Measurements from ENCODE around the gene DSCAM. TPM values are rescaled to one million over a fixed set of nuclear protein-coding genes. Genes with fewer than 3 reads are reported as not detected.

The DSCAM gene
- total RNA-seq, 1 donor from 2014 or later = 0.06 TPM

GRCh38 chr21:40685141-40685540 is 161.8 kb downstream of the DSCAM start:
- peak; percentile 23 to 55 for ATAC-seq
- TF ChIP-seq CTCF (IDR thresholded peaks at IDR 0.05) = no peak
- Histone ChIP-seq H3K36me3 (no peaks in the 10 kb centered on the region), H3K27ac (no peak overlapping the region), H3K9me3 (no peaks in the 10 kb centered on the region), H3K4me3 (no peak overlapping the region), H3K4me1 (no peaks in the 10 kb centered on the region), H3K27me3 (ENCODE audit: low read depth) (no peaks in the 10 kb centered on the region)
- intact Hi-C loops (cut with DNase I) = no loop called here
- DNase-seq = no peak

DNA sequence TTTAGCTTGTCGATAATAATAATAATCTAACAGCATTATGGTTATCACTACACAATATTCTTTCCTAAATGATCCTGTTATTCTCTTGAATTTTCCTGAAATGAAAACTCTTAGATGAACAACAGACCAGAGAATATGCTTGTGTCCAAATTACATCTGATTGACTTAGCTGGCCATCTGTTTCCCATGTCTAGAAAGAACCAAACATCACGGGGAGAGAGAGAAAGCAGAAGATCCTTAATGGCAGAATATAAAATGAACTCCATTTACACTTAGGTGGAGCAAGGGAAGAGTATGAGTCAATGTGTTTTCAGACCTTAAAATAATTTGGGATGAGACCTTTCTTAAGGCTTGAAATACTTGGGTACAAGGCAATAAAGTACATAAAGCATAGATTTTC is 162.2 kb downstream of the DSCAM start:
- DNase-seq (no peak), ATAC-seq (no peak)
- H3K4me1 ChIP-seq = no peaks in the 10 kb centered on the region
- TF ChIP-seq CTCF (IDR thresholded peaks at IDR 0.05) = no peak
- no peak overlapping the region for H3K4me3 ChIP-seq
- H3K36me3 ChIP-seq = no peaks in the 10 kb centered on the region
- H3K27me3 ChIP-seq (ENCODE audit: low read depth) = no peaks in the 10 kb centered on the region
- intact Hi-C loops (cut with DNase I) = no loop called here
- no peaks in the 10 kb centered on the region for H3K9me3 ChIP-seq
- no peak overlapping the region for H3K27ac ChIP-seq

DNA sequence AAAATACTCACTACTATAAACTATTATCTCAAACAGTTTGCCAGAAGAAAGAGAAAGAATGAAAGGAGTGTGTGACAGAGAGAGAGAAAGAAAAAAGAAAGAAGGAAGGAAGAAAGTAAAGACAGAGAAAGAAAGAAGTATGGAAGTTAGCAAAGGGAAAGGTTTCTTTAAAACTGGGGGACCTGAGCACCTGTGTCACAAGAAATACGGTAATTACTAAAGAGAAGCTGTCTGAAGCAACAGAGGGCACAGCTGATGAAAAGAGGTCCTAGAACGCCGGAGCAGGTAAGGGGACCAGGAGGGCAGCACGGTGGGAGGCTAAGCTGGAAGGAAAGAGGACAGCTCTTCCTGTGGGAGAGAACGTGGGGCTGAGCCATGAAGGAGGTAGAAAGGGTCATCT is 163.6 kb downstream of the DSCAM start:
- Histone ChIP-seq H3K9me3 (no peaks in the 10 kb centered on the region), H3K27ac (no peak overlapping the region), H3K4me1 (no peaks in the 10 kb centered on the region), H3K27me3 (ENCODE audit: low read depth) (no peaks in the 10 kb centered on the region), H3K36me3 (no peaks in the 10 kb centered on the region), H3K4me3 (no peak overlapping the region)
- intact Hi-C loops (cut with DNase I) = no loop called here
- DNase-seq (no peak), ATAC-seq (no peak)
- no peak for TF ChIP-seq CTCF (IDR thresholded peaks at IDR 0.05)

DNA sequence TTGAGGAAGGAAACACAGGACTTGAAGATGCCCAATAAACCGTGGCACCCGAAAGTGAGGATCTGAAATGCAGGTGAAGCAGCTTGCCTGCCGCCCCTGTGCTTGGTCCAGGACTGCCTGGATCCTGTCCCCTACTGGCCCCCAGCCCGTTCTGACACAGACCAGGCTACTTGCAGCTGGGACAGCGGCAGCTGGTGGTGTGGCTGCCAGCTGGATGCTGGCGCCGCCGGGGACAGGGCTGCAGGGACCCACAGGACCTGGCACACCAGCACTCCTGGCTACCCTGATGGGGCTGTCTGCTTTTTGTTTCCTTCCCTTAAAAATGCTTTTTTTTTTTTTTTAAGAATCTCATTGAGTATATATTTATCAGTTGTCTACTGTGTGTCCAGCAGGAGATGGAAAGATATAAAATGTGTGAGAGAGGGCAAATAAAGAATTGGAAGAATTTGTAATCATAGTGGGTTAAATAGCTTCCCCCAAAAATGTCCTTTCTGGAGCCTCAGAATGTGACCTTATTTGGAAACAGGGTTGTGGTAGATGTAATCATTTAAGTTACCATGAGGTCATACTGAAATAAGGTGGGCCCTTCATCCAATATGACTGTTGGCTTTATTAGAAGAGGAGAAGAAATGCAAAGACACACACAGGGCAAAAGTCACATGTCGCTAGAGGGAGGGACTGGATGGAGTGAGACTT is 165.6 kb downstream of the DSCAM start:
- DNase-seq = no peak
- no peak for TF ChIP-seq CTCF (IDR thresholded peaks at IDR 0.05)
- Histone ChIP-seq H3K27ac (no peak overlapping the region), H3K36me3 (no peaks in the 10 kb centered on the region), H3K4me1 (no peaks in the 10 kb centered on the region), H3K9me3 (no peaks in the 10 kb centered on the region), H3K27me3 (ENCODE audit: low read depth) (no peaks in the 10 kb centered on the region), H3K4me3 (no peak overlapping the region)
- intact Hi-C loops (cut with DNase I) = no loop called here
- no peak for ATAC-seq

- H3K9me3 ChIP-seq = no peaks in the 10 kb centered on the region
- H3K27ac ChIP-seq = no peak overlapping the region
- no peaks in the 10 kb centered on the region for H3K27me3 ChIP-seq (ENCODE audit: low read depth)
- no peak overlapping the region for H3K4me3 ChIP-seq
- ATAC-seq = no peak
- no peak for DNase-seq
- H3K36me3 ChIP-seq = no peaks in the 10 kb centered on the region
- no peak for TF ChIP-seq CTCF (IDR thresholded peaks at IDR 0.05)
- H3K4me1 ChIP-seq = no peaks in the 10 kb centered on the region
- intact Hi-C loops (cut with DNase I) = no loop called here
Measured at GRCh38 chr21:40680311-40680710, 166.6 kb downstream of the DSCAM start.

Data from lower lobe of right lung (tissue), 2 donors.